ENCODE measurements around the gene NDFIP2. TPM values are rescaled to one million over a fixed set of nuclear protein-coding genes. Genes with fewer than 3 reads are reported as not detected.

The NDFIP2 gene
- total and polyA plus RNA-seq, 2 experiments from 2014 or later, result 28.3 to 28.7 TPM

GRCh38 chr13:79519255-79519654, 38.3 kb downstream of the NDFIP2 start:
- no peaks in the 10 kb centered on the region for H3K4me1 Mint-ChIP-seq
- Histone ChIP-seq H3K27ac (ENCODE audit: low read depth) (no peak overlapping the region), H3K9me2 (ENCODE audit: insufficient read depth) (no peaks in the 10 kb centered on the region), H2AFZ (no peak overlapping the region), H3K36me3 (ENCODE audit: insufficient read depth) (no peaks in the 10 kb centered on the region; the same call in 1 of the 2 replicates), H4K20me1 (replicated peaks; ENCODE audit: insufficient read depth) (no peaks in the 10 kb centered on the region), H3K4me2 (no peak overlapping the region), H3F3A (replicated peaks; ENCODE audit: low read depth) (no peaks in the 10 kb centered on the region), H3K4me3 (no peak overlapping the region), H3K79me2 (replicated peaks; ENCODE audit: insufficient read depth) (peaks cover 28% of the 10 kb centered on the region), H3K4me1 (ENCODE audit: insufficient read depth) (no peaks in the 10 kb centered on the region; the same call in 1 of the 2 replicates), H3K27me3 (ENCODE audit: insufficient read depth) (no peaks in the 10 kb centered on the region)
- no peak overlapping the region for H3K4me3 Mint-ChIP-seq
- DNase-seq (ENCODE audit: low spot score) (no peak), ATAC-seq (no peak)
- peaks cover 1% of the 10 kb centered on the region for H3K27me3 Mint-ChIP-seq (ENCODE audit: insufficient read depth, low read depth, poor library complexity)
- 0 out of 2 replicates have a peak overlapping the region, but pooled peaks have one; percentile 7 for H3K27ac Mint-ChIP-seq
- TF ChIP-seq NANOG (IDR thresholded peaks at IDR 0.05; ENCODE audit: borderline replicate concordance), result no peak
- no peak for TF ChIP-seq CREB1 (CRISPR knock-in tag; IDR thresholded peaks at IDR 0.05; ENCODE audit: low read depth)
- no peak for TF ChIP-seq STAT1 (IDR thresholded peaks at IDR 0.05; ENCODE audit: unreplicated experiment)
- TF ChIP-seq ZNF462 (CRISPR knock-in tag; IDR thresholded peaks at IDR 0.05), result no peak
- no peak for TF ChIP-seq JUNB (IDR thresholded peaks at IDR 0.05; ENCODE audit: unreplicated experiment)
- TF ChIP-seq ZNF114 (CRISPR knock-in tag; IDR thresholded peaks at IDR 0.05), result no peak
- no peak for TF ChIP-seq ETS1 (IDR thresholded peaks at IDR 0.05)
- peaks cover 8% of the 10 kb centered on the region; the same call in 2 of the 3 replicates for H3K36me3 Mint-ChIP-seq (ENCODE audit: low read depth)
- no peaks in the 10 kb centered on the region for H3K9me3 Mint-ChIP-seq

Measured in GM23338 (cell line).